Inflammatory macrophage treated with lipopolysaccharide for 1 hour (primary cell): ENCODE data around the gene UVRAG.
"Not testable (repeated sequence)": the region's sequence is repeated elsewhere in the genome, so short reads cannot be mapped to it uniquely, and the experiment has no call there.

ENCODE experiments used
- DNase-seq, 2 donors: peaks; one replicate each; pipeline ENCODE4 v3.0.0-alpha.2; 2020 to 2022

UVRAG gene

GRCh38 chr11:76035020-76035419 is 220.0 kb downstream of the UVRAG start:
- DNase-seq: no peak

GRCh38 chr11:76038608-76039007 is 223.6 kb downstream of the UVRAG start:
- no peak for DNase-seq

- DNase-seq: no peak
Measured at GRCh38 chr11:76041208-76041607, 226.2 kb downstream of the UVRAG start.

GRCh38 chr11:76044750-76045320 is 229.8 kb downstream of the UVRAG start:
- DNase-seq: no peak

GRCh38 chr11:76047231-76047630 is 232.2 kb downstream of the UVRAG start:
- no peak for DNase-seq

- DNase-seq: no peak
Measured at GRCh38 chr11:76047766-76048165, 232.8 kb downstream of the UVRAG start.

- no peak for DNase-seq
Measured at GRCh38 chr11:76048763-76049162, 233.8 kb downstream of the UVRAG start.

GRCh38 chr11:76049511-76049910 is 234.5 kb downstream of the UVRAG start:
- DNase-seq: no peak

- no peak for DNase-seq
Measured at GRCh38 chr11:76051937-76052336, 236.9 kb downstream of the UVRAG start.

GRCh38 chr11:76054330-76054729 is 239.3 kb downstream of the UVRAG start:
- DNase-seq: no peak

GRCh38 chr11:76056876-76057275 is 241.9 kb downstream of the UVRAG start:
- no peak for DNase-seq

GRCh38 chr11:76060475-76061036 is 245.5 kb downstream of the UVRAG start:
- DNase-seq: not testable (repeated sequence)

GRCh38 chr11:76062733-76063132 is 247.7 kb downstream of the UVRAG start:
- no peak for DNase-seq

GRCh38 chr11:76064192-76064591 is 249.2 kb downstream of the UVRAG start:
- DNase-seq: no peak

GRCh38 chr11:76067099-76067498 is 252.1 kb downstream of the UVRAG start:
- DNase-seq: no peak

- DNase-seq: peak; percentile 40 to 60
Measured at GRCh38 chr11:76069001-76069400, 254.0 kb downstream of the UVRAG start.

- peak; percentile 29 to 43 for DNase-seq
Measured at GRCh38 chr11:76071090-76071489, 256.1 kb downstream of the UVRAG start.

GRCh38 chr11:76073724-76074123 is 258.7 kb downstream of the UVRAG start:
- DNase-seq: no peak

- DNase-seq: peak; percentile 48 to 59
Measured at GRCh38 chr11:76074148-76075095, 259.4 kb downstream of the UVRAG start.

GRCh38 chr11:76075716-76076115 is 260.7 kb downstream of the UVRAG start:
- no peak for DNase-seq

- peak; percentile 18 to 55 for DNase-seq
Measured at GRCh38 chr11:76076253-76076652, 261.2 kb downstream of the UVRAG start.

GRCh38 chr11:76076749-76077148 is 261.7 kb downstream of the UVRAG start:
- DNase-seq: no peak

GRCh38 chr11:76077575-76078150 is 262.7 kb downstream of the UVRAG start:
- DNase-seq: peak; percentile 39 to 42

- not testable (repeated sequence) for DNase-seq
Measured at GRCh38 chr11:76081084-76081483, 266.1 kb downstream of the UVRAG start.
